ENCODE results near the gene CD300LD.
A peak's percentile ranks its signal among the peaks of the same experiment; 100 is the strongest.

Gene CD300LD

GRCh38 chr17:74571621-74572270 lies 20.3 kb downstream of the CD300LD start:
- H3K4me3 ChIP-seq (ENCODE audit: low read depth, low read length), result no peak overlapping the region
- TF ChIP-seq, protein P1, sequence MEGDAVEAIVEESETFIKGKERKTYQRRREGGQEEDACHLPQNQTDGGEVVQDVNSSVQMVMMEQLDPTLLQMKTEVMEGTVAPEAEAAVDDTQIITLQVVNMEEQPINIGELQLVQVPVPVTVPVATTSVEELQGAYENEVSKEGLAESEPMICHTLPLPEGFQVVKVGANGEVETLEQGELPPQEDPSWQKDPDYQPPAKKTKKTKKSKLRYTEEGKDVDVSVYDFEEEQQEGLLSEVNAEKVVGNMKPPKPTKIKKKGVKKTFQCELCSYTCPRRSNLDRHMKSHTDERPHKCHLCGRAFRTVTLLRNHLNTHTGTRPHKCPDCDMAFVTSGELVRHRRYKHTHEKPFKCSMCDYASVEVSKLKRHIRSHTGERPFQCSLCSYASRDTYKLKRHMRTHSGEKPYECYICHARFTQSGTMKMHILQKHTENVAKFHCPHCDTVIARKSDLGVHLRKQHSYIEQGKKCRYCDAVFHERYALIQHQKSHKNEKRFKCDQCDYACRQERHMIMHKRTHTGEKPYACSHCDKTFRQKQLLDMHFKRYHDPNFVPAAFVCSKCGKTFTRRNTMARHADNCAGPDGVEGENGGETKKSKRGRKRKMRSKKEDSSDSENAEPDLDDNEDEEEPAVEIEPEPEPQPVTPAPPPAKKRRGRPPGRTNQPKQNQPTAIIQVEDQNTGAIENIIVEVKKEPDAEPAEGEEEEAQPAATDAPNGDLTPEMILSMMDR (IDR thresholded peaks at IDR 0.05; ENCODE audit: low read depth, low read length), result no peak

GRCh38 chr17:74569020-74570003 lies 22.8 kb downstream of the CD300LD start:
- TF ChIP-seq, protein P1 (IDR thresholded peaks at IDR 0.05; ENCODE audit: low read depth, low read length), result no peak

DNA sequence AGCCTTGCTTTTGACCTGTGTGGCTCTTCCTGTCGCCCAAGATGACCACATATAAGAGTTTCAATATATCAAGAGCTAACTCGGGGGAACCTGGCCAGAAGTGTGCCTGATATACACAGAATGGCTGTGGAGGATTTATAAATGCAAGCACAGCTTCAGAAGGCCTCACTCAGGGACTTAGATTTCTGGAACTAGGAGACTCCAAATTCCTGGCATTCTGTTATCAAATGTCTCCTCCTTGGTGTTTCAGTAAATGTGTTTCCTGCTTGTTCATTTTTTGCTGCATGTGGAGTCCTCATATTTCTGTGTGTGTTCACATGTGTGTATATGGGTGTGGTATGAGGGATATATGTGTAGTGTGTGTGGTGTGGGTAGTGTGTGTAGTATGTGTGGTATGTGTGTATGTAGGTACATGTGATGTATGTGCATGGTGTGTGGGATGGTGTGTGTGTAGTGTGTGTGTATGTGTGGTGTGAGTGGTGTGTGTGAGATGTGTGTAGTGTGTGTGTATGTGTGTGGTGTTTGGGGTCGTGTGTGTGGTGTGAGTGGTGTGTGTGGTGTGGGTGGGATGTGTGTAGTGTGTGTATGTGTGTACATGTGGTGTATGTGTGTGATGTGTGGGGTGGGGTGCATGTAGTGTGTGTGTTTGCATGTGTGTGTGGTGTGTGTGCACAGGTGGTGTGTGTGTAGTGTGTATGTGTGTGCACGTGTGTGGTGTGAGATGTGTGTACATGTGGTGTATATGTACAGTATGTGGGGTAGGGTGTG lies 23.8 kb downstream of the CD300LD start:
- H3K4me3 ChIP-seq (ENCODE audit: low read depth, low read length), result no peak overlapping the region
- TF ChIP-seq, protein P1 (IDR thresholded peaks at IDR 0.05; ENCODE audit: low read depth, low read length), result no peak

More at GRCh38 chr17:74569020-74570003, 22.8 kb downstream of the CD300LD start:
- H3K4me3 ChIP-seq (ENCODE audit: low read depth, low read length), result no peak overlapping the region

DNA sequence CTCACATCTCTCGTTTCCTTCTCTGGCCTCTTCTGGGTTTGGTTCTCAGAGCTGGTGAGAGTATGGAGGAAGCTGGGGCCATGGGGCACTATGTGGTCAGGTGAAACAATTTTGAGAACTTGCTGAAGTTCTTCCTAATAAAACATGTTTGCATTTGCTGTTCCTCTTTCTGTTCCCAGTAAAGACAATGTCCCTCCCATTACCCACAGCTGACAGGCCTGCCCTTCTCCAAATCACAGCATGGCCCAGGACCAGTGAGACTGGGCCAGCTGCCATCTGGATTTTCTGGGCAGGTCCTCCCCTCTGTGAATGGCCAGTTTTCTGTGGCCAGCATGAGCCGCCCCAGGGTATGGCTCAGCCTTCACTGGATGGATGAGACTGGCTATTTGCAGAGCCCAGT lies 24.7 kb downstream of the CD300LD start, which contains the start of gene CD300H:
TSS of gene CD300H (minus strand) at position 113 of the 400 bp plus-strand sequence.
- H3K4me3 ChIP-seq (ENCODE audit: low read depth, low read length), result no peak within 1 kb of the TSS
- TF ChIP-seq, protein P1 (IDR thresholded peaks at IDR 0.05; ENCODE audit: low read depth, low read length), result no peak

- TF ChIP-seq, protein P1 (IDR thresholded peaks at IDR 0.05; ENCODE audit: low read depth, low read length), result 0 out of 2 replicates have a peak, but pooled peaks have one; percentile 16
- no peak overlapping the region for H3K4me3 ChIP-seq (ENCODE audit: low read depth, low read length)
Observed at GRCh38 chr17:74566132-74566753, 25.8 kb downstream of the CD300LD start.

GRCh38 chr17:74565126-74565525 lies 27.0 kb downstream of the CD300LD start:
- TF ChIP-seq, protein P1 (IDR thresholded peaks at IDR 0.05; ENCODE audit: low read depth, low read length), result no peak
- H3K4me3 ChIP-seq (ENCODE audit: low read depth, low read length), result no peak overlapping the region

Data from WI38 (cell line).